ENCODE results near the gene WBP4.

DNA sequence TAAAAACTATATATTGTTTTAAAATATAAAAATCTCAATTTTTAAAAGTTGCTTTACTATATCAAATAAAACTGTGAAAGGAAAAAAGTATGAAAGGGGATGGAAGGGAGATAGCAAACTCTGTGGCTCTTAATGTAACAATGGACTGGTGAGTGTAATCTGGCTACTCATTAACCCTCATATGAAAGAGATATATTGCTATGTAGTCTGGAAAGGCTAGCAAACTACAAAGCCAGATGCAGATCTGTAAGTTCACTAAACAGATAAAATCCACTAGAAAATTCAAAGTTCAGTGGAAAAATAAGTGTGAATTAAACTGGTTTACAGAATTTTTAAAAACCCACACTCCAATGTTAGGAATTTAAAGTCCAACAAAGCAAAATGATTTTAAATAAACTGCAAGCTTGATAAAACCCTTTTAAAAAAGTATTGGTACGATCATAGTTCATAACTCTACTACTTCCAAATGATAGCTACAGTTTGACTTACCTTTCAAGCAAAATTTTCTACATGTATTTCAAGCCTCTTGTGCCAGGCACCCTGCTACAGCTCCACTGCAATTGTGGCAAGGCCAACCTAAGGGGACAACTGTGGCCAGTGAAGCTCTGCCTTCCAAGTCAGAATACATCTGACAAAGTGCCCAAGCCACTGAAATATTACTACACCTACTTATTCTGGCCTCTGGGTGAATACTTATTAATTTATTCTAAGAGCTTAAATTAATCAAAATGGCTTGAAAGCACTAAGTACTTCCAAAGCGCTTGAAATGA is 41.5 kb upstream of the WBP4 start:
- TF ChIP-seq, protein P1, sequence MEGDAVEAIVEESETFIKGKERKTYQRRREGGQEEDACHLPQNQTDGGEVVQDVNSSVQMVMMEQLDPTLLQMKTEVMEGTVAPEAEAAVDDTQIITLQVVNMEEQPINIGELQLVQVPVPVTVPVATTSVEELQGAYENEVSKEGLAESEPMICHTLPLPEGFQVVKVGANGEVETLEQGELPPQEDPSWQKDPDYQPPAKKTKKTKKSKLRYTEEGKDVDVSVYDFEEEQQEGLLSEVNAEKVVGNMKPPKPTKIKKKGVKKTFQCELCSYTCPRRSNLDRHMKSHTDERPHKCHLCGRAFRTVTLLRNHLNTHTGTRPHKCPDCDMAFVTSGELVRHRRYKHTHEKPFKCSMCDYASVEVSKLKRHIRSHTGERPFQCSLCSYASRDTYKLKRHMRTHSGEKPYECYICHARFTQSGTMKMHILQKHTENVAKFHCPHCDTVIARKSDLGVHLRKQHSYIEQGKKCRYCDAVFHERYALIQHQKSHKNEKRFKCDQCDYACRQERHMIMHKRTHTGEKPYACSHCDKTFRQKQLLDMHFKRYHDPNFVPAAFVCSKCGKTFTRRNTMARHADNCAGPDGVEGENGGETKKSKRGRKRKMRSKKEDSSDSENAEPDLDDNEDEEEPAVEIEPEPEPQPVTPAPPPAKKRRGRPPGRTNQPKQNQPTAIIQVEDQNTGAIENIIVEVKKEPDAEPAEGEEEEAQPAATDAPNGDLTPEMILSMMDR (IDR thresholded peaks at IDR 0.05; ENCODE audit: low read depth, low read length), result no peak
- no peak for TF ChIP-seq EZH2phosphoT487 (IDR thresholded peaks at IDR 0.05; ENCODE audit: low read depth)
